Lower lobe of right lung (tissue), 2 donors: ENCODE data around the gene ZFAND3. TPM values are rescaled to one million over a fixed set of nuclear protein-coding genes. Genes with fewer than 3 reads are reported as not detected.

Source experiments
- ATAC-seq, 2 donors: fragments of 200-7000 bp; cut with Tn5 transposase; one replicate each; pipeline ENCODE4 v1.9.1; 2020 to 2022; ENCODE audit warnings: mild to moderate bottlenecking in 2 of 2, moderate library complexity in 2 of 2
- DNase-seq: peaks from one replicate; pipeline ENCODE4 v3.0.0-alpha.2; 2020
- H3K27ac ChIP-seq: fragments of 200-600 bp; one replicate; pipeline ENCODE4 v1.8.0; 2022
- H3K27me3 ChIP-seq: fragments of 200-600 bp; one replicate; pipeline ENCODE4 v1.8.0; 2022; ENCODE audit warnings: low read depth
- H3K36me3 ChIP-seq: fragments of 200-600 bp; one replicate; pipeline ENCODE4 v1.8.0; 2022; ENCODE audit warnings: mild to moderate bottlenecking
- H3K4me1 ChIP-seq: fragments of 200-600 bp; one replicate; pipeline ENCODE4 v1.8.0; 2022
- H3K4me3 ChIP-seq: fragments of 200-600 bp; one replicate; pipeline ENCODE4 v1.8.0; 2022; ENCODE audit warnings: mild to moderate bottlenecking
- H3K9me3 ChIP-seq: fragments of 200-600 bp; one replicate; pipeline ENCODE4 v1.8.0; 2022
- intact Hi-C: fragments of 100-400 bp; cut with DNase I; formaldehyde crosslinking; loops from one replicate; pipeline ENCODE4 v1.11.0; 2022
- total RNA-seq: library from RNA; stranded (reverse); fragmentation: NEBNext Ultra II Directional; extraction: Animal tissue kit (Norgen Biotek cat#: 25700); gene quantifications from one replicate; pipeline ENCODE4 v1.2.1, GENCODE V29; 2021
- TF ChIP-seq, protein P1 (sequence below): fragments of 200-600 bp; IDR thresholded peaks from one replicate; pipeline ENCODE4 v1.8.0; 2022; ENCODE audit warnings: antibody characterized with exemption, mild to moderate bottlenecking
- donor health status: DM: no; HTN: yes; CAD: no; lungs with severe emphysema.

ZFAND3 gene
- total RNA-seq, 1 donor from 2014 or later: 83.3 TPM

GRCh38 chr6:37845026-37845911, 25.7 kb downstream of the ZFAND3 start:
- H3K27ac ChIP-seq: no peak overlapping the region
- peak; percentile 46 to 62 for ATAC-seq
- peaks cover 32% of the 10 kb centered on the region for H3K4me1 ChIP-seq
- H3K9me3 ChIP-seq: no peaks in the 10 kb centered on the region
- intact Hi-C loops: no loop called here
- H3K36me3 ChIP-seq: no peaks in the 10 kb centered on the region
- no peak for DNase-seq
- H3K4me3 ChIP-seq: no peak overlapping the region
- H3K27me3 ChIP-seq: no peaks in the 10 kb centered on the region
- TF ChIP-seq, protein P1, sequence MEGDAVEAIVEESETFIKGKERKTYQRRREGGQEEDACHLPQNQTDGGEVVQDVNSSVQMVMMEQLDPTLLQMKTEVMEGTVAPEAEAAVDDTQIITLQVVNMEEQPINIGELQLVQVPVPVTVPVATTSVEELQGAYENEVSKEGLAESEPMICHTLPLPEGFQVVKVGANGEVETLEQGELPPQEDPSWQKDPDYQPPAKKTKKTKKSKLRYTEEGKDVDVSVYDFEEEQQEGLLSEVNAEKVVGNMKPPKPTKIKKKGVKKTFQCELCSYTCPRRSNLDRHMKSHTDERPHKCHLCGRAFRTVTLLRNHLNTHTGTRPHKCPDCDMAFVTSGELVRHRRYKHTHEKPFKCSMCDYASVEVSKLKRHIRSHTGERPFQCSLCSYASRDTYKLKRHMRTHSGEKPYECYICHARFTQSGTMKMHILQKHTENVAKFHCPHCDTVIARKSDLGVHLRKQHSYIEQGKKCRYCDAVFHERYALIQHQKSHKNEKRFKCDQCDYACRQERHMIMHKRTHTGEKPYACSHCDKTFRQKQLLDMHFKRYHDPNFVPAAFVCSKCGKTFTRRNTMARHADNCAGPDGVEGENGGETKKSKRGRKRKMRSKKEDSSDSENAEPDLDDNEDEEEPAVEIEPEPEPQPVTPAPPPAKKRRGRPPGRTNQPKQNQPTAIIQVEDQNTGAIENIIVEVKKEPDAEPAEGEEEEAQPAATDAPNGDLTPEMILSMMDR: no peak

DNA sequence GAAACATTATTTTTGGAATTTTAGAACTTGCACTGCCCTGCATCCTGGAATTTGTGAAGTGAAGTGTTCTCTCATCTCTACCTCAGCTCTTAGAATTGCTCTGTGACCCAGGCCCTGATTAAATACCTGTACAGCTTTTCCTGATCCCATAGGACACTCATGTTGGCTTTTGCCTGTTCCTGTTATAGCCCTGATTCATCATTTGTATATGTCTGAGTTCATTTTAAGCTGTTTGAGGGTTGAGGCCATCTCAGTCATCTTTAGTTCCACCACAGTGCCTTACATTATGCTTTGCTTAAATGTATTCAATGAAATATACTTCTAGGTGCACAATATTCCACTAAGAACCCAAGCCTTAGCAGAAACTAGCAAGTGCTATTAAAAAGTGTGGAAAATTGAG, 26.4 kb downstream of the ZFAND3 start:
- H3K27me3 ChIP-seq: no peaks in the 10 kb centered on the region
- peaks cover 26% of the 10 kb centered on the region for H3K4me1 ChIP-seq
- H3K9me3 ChIP-seq: no peaks in the 10 kb centered on the region
- H3K27ac ChIP-seq: no peak overlapping the region
- H3K36me3 ChIP-seq: no peaks in the 10 kb centered on the region
- intact Hi-C loops: no loop called here
- DNase-seq: no peak
- TF ChIP-seq, protein P1: no peak
- no peak overlapping the region for H3K4me3 ChIP-seq
- ATAC-seq: no peak

- H3K27me3 ChIP-seq: no peaks in the 10 kb centered on the region
- intact Hi-C loops: no loop called here
- DNase-seq (no peak), ATAC-seq (no peak)
- H3K9me3 ChIP-seq: no peaks in the 10 kb centered on the region
- H3K4me3 ChIP-seq: no peak overlapping the region
- peaks cover 18% of the 10 kb centered on the region for H3K4me1 ChIP-seq
- H3K27ac ChIP-seq: no peak overlapping the region
- no peaks in the 10 kb centered on the region for H3K36me3 ChIP-seq
- TF ChIP-seq, protein P1: no peak
Observed at GRCh38 chr6:37847704-37848103, 28.2 kb downstream of the ZFAND3 start.

GRCh38 chr6:37848371-37848770, 28.8 kb downstream of the ZFAND3 start:
- Histone ChIP-seq H3K27ac (no peak overlapping the region), H3K36me3 (no peaks in the 10 kb centered on the region), H3K4me3 (no peak overlapping the region), H3K27me3 (no peaks in the 10 kb centered on the region), H3K9me3 (no peaks in the 10 kb centered on the region), H3K4me1 (peaks cover 18% of the 10 kb centered on the region)
- no peak for ATAC-seq
- DNase-seq: no peak
- TF ChIP-seq, protein P1: no peak
- intact Hi-C loops: no loop called here

- TF ChIP-seq, protein P1: no peak
- Histone ChIP-seq H3K36me3 (no peaks in the 10 kb centered on the region), H3K9me3 (no peaks in the 10 kb centered on the region), H3K4me3 (no peak overlapping the region), H3K27me3 (no peaks in the 10 kb centered on the region), H3K4me1 (peaks cover 18% of the 10 kb centered on the region), H3K27ac (no peak overlapping the region)
- intact Hi-C loops: no loop called here
- no peak for ATAC-seq
- no peak for DNase-seq
Observed at GRCh38 chr6:37850260-37850659, 30.7 kb downstream of the ZFAND3 start.
